ENCODE results near the gene NEU2. TPM values are rescaled to one million over a fixed set of nuclear protein-coding genes. Genes with fewer than 3 reads are reported as not detected.

Gene NEU2
- total and polyA plus RNA-seq, 10 of the 15 experiments (the other 5 are each of a cell fraction or from before 2014, with no cell fraction given) = not detected

- no peak for TF ChIP-seq HSF1 (IDR thresholded peaks at IDR 0.05; ENCODE audit: low read depth, low read length)
- no peak for TF ChIP-seq ZNF622 (IDR thresholded peaks at IDR 0.05)
- no peak for TF ChIP-seq ZBTB33 (IDR thresholded peaks at IDR 0.05)
- no peak for TF ChIP-seq ESRRA (IDR thresholded peaks at IDR 0.05; ENCODE audit: low read length)
- TF ChIP-seq RCOR1 (conservative IDR thresholded peaks at IDR 0.05; ENCODE audit: low read depth, low read length) = no peak
- TF ChIP-seq BCL3 (IDR thresholded peaks at IDR 0.05; ENCODE audit: borderline replicate concordance, insufficient read depth, low read depth, low read length, poor library complexity, severe bottlenecking) = no peak
- no peak for TF ChIP-seq CHD1 (IDR thresholded peaks at IDR 0.05; ENCODE audit: low read depth, low read length)
- TF ChIP-seq MAX (IDR thresholded peaks at IDR 0.05; ENCODE audit: low read depth, low read length) = peak; percentile 86
- TF ChIP-seq ZBTB4 (CRISPR knock-in tag; IDR thresholded peaks at IDR 0.05) = no peak
- no peak for TF ChIP-seq NR2C2 (IDR thresholded peaks at IDR 0.05; ENCODE audit: borderline replicate concordance, control insufficient read depth, insufficient read length, low read depth)
- TF ChIP-seq CEBPZ (IDR thresholded peaks at IDR 0.05; ENCODE audit: low read depth, low read length) = no peak
- peak; percentile 96 to 97; a peak in 3 of 4 replicates for TF ChIP-seq IKZF2 (IDR thresholded peaks at IDR 0.05)
- TF ChIP-seq USF2 (IDR thresholded peaks at IDR 0.05; ENCODE audit: borderline replicate concordance, low read depth, low read length) = no peak
- TF ChIP-seq KAT2A (conservative IDR thresholded peaks at IDR 0.05; ENCODE audit: control insufficient read depth, low read depth, low read length) = no peak
- TF ChIP-seq SREBF2 (IDR thresholded peaks at IDR 0.05; ENCODE audit: low read length) = no peak
Measured at GRCh38 chr2:233079473-233079877, 47.0 kb downstream of the NEU2 start (continued).
